Epithelial cell of proximal tubule (primary cell): ENCODE results near the gene ARTN. TPM values are rescaled to one million over a fixed set of nuclear protein-coding genes. Genes with fewer than 3 reads are reported as not detected.

ENCODE experiments used
- DNase-seq: peaks from one replicate; pipeline ENCODE4 v3.0.0-alpha.2; 2011; ENCODE audit warnings: low read depth
- H3K4me3 ChIP-seq: 2 replicates; pipeline ENCODE4 v1.5.1; 2011; ENCODE audit warnings: low read depth, mild to moderate bottlenecking, low read length
- total RNA-seq: library from RNA; depleted of rRNA; stranded (reverse); fragments of >200 nt; gene quantifications from 2 replicates; pipeline ENCODE4 v1.2.3, GENCODE V29; 2015
- TF ChIP-seq, protein P1 (sequence below): conservative IDR thresholded peaks from 2 replicates; pipeline ENCODE4 v1.5.1; 2012; ENCODE audit warnings: low read depth, mild to moderate bottlenecking, low read length

ARTN gene
- total RNA-seq, 1 donor from 2014 or later: 14.1 TPM

DNA sequence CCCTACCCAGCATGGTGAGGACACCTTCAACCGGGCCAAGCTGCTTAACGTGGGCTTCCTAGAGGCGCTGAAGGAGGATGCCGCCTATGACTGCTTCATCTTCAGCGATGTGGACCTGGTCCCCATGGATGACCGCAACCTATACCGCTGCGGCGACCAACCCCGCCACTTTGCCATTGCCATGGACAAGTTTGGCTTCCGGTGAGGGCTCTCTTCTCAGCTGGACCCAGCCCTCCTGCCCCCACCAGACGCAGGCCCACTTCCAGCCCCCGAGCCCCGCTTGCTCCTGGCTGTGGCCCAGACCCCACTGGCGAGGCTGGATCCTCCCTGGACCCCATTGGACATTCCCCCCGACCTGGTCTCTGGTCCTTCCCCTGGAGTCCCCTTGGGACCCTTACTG lies 51.3 kb downstream of the ARTN start:
- H3K4me3 ChIP-seq: no peak overlapping the region
- no peak for DNase-seq
- TF ChIP-seq, protein P1, sequence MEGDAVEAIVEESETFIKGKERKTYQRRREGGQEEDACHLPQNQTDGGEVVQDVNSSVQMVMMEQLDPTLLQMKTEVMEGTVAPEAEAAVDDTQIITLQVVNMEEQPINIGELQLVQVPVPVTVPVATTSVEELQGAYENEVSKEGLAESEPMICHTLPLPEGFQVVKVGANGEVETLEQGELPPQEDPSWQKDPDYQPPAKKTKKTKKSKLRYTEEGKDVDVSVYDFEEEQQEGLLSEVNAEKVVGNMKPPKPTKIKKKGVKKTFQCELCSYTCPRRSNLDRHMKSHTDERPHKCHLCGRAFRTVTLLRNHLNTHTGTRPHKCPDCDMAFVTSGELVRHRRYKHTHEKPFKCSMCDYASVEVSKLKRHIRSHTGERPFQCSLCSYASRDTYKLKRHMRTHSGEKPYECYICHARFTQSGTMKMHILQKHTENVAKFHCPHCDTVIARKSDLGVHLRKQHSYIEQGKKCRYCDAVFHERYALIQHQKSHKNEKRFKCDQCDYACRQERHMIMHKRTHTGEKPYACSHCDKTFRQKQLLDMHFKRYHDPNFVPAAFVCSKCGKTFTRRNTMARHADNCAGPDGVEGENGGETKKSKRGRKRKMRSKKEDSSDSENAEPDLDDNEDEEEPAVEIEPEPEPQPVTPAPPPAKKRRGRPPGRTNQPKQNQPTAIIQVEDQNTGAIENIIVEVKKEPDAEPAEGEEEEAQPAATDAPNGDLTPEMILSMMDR: no peak

DNA sequence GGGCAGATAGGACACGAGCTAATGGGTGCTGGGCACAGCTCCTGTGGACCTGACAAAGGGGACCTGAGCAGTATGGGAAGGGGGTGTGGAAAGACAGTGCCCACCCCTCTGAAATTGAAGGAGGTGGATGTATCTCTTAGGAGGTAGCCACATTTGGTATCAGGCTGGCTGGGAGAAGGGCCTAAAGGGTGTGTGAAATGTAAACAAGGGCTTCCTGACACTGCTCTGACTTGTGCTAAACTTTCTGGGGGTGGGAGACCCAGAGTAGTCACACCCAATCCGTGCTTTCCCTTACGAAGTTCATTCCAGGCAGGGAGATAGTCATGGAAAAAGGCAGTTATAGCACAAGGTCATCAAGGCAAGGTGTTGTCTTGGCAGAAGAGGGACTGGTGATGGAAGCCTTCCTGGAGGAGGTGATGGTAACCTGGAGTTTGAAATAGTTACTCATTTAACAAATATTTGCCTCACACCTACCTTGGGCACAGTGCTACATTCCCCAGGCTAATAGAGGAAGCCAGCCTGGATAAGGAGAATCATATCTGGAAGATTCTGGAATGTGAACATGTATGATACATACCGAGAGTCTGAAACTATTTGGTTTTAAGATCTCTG lies 52.5 kb downstream of the ARTN start:
- DNase-seq: no peak
- TF ChIP-seq, protein P1: no peak
- no peak overlapping the region for H3K4me3 ChIP-seq

DNA sequence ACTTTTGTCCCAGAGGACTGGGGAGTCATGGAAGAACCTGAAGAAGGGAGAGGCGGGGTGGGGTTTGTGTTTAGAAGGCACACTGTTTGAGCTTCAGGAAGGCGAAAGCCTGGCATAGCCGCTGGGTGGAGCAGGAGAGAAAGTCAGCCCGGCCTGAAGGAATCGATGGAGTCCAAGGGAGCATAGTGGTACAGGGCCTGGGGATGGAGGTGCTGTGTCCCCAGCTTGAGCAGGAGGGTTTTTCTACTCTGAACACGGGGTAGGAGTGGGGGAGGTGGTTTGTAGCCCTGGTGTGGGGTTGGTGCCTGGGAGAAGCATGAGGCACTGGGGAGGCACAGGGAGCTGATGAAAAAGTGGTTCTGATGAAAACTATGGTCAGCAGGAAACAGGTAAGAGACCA lies 53.1 kb downstream of the ARTN start:
- DNase-seq: no peak
- TF ChIP-seq, protein P1: no peak
- H3K4me3 ChIP-seq: no peak overlapping the region

Other genes with a start within 250 kb of the ARTN start
- 10.8 and 18.3 TPM in 2 replicates for gene ST3GAL3, start 226.3 kb upstream of the ARTN start, total RNA-seq
- gene IPO13, start 13.1 kb downstream of the ARTN start, total RNA-seq: 16.6 and 28.7 TPM in 2 replicates
- 29.5 and 48.5 TPM in 2 replicates for gene DPH2, start 36.2 kb downstream of the ARTN start, total RNA-seq
- gene ATP6V0B, start 41.2 kb downstream of the ARTN start, total RNA-seq: 139 and 262 TPM in 2 replicates
- 69.5 and 105 TPM in 2 replicates for gene B4GALT2, start 45.4 kb downstream of the ARTN start, total RNA-seq
- 6.6 and 7.3 TPM in 2 replicates for gene CCDC24, start 57.8 kb downstream of the ARTN start, total RNA-seq
- 1.3 and 4.1 TPM in 2 replicates for gene SLC6A9, start 97.7 kb downstream of the ARTN start, total RNA-seq
- gene KLF17, start 185.0 kb downstream of the ARTN start, total RNA-seq: not detected in 2 replicates
- gene KLF18, start 207.8 kb downstream of the ARTN start, total RNA-seq: not detected in 2 replicates